GM21529 (cell line): Measurements from ENCODE around the gene C1QC.

ENCODE experiments used
- ATAC-seq: cut with Tn5 transposase; IDR thresholded peaks from one replicate; pipeline ENCODE4 v1.9.1; 2021; ENCODE audit not compliant: unreplicated experiment

The C1QC gene

DNA sequence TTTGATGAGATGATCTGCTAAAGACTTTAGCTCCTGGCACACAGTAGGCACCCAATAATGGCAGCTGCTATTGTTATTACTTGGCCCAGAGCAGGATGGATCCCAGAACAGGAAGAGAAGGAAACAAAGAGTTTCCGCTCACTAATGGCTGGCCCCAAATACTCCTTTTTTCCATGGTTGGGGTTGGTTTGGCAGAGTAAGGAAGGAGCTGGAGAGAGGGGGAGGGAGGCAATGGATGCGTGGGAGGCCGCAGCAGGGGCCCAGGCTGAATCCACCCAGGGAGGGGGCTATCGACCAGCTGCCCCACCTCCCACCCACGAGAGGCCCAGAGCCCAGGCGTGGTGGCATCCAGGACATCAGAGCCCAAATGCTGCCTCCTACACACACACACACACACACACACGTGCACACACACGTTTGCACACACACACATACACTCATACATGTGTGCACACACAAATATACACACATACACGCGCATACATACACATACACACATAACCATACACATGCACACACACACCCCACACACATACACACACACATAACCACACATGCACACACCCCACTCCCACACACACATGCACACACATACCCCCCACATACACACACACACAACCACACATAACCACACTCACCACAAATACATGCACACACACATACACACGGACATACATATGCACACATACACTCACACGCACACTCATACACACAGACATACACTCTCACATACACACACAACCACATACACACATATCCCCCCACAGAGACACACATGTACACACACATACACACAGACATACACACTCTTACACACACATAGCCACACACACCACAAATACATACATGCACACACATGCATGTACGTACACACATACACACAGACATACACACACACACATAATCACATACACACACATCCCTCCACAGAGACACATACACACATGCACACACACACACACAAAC lies 34.8 kb downstream of the C1QC start:
- ATAC-seq = no peak

DNA sequence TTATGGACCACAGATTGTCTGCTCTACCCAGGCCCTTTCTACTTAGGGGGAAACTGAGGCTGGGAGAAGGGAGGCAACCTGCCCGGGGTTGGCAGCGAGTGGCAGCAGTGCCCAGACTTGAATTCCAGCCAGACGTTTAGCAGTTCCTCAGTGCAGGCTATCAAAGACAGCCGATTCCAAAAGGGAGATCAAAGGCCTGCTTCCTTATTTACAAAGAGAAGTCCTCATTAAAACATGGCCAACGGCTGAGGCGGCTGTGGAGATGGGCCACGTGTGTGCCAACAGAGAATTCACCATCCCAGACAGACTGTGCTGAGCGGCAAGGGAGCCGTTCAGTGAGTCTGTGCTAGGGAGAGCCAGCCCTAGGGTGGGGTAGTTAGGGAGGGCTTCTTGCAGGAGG lies 37.3 kb downstream of the C1QC start:
- ATAC-seq = no peak

DNA sequence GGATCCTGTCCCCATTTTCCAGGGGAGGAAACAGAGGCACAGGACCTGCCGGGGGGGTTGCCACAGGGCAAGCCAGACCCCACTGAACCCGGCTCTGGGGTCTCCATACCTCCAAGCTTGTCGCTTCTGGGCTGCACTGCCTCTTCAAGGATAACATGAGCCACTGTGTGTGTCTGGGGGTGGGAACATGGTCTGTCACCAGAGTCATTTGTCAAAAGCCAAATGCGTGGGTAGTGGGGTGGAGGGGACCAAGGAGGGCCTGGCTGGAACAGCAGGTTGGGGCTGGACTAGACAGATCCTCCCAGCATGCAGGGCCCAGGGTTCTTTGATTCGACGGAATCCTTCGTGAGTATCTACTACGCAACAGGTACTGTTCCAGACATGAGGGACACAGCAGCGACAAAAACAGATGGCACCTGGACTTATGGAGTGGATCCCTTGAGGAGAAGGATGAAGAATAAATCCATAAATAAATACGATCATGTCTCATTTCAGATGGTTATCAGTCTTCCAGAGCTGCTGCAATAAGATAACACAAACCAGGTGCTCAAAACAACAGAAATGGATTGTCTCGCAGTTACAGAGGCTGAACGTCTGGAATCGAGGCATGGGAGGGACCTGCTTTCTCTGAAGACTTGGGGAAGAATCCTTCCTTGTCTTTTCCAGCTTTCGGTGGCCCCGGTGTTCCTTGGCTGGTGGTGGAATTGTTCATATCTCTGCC lies 38.3 kb downstream of the C1QC start:
- ATAC-seq = no peak

DNA sequence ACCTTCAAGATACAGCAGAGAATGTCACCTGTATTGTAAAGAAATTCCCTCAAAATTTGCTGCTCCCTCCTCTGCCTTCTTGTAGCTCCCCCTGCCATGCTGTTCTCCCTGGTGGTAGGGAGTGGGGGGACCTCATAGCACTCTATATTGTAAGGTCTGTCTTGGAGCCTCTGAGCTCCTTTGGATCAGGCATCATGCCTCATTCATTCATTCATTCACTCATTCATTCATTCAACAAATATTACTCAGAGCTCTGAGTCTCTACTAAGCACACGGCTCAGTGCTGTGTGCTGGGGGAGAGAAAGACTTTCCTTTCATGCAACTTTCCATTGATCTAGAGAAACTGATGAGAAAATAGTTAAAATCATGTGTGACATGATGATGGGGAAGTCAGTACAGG lies 40.1 kb downstream of the C1QC start:
- ATAC-seq = no peak

DNA sequence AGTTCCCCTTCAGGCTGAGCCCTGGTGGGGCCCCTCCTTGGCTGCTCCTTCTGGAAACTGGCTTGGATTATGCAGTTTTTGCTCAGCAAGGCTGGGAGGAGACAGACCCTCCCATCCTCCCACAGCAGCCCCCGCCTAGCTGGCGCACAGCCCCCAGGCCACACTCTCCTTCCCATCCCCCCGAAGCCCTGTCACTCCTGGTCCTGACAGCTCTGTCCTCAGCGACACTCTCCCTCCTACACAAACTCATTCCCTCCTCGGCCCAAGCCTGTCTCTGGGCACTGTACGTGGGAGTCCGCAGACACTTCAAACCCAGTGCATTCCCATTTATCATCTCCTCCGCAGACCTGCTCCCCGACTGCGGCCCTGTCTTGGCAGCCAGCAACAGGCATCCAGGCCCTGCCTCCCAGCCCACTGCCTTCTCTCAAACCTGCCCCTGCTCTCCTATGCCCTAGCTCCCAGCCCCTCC lies 42.2 kb downstream of the C1QC start:
- no peak for ATAC-seq

DNA sequence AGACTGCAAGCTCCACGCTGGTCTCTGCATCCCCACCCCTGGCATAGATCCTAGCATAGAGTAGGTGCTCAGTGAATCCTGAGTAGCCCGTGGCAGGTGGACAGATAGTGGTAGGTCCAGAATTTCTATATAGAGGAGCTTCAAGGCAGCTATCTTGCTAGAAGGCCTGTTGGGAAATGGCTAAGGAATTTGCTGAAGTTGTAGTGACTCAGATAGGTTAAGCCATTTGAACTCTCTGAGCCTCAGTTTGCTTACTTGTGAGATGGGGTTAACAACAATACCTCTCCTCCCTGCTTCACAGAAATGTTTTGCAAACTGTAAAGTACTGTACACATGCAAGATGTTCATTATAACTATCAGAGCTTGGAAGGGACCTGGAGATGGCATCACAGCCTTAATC lies 43.8 kb downstream of the C1QC start:
- no peak for ATAC-seq

DNA sequence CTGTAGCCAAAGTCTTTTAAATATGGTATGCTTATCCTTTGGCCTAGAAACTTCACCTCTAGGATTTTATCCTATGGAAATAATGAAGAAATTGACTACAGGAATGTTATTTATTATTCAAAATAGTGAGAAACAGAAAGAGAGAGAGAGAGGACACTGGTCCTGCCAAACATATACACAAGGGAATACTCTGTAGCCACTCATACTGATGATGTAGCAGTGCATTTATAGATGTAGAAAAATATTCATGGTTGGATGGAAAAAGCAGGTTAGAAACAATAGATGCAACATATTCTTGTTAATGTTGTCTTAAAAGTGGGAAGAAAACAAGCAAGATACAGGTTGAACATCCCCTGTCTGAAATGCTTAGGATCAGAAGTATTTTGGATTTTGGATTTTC lies 45.0 kb downstream of the C1QC start:
- ATAC-seq = no peak

DNA sequence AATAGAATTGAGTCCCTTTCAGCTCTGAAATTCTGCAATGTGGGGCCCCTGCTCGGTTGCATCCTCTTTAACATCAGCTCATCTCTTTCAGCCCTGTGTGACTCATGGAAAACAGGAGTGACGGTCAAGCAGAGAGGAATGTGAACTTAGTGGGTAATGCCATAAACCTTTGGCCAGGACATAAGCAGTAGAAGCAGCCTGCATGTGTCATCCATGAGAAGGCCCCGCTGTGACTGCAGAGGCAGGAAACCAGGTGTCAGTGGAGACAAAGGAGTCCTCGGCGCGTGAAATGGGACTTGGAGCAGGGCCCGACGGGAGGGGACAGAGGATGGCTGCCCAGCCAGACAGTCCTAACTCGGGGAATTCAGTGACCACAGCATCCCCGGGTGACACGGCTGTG lies 46.1 kb downstream of the C1QC start:
- ATAC-seq = no peak

DNA sequence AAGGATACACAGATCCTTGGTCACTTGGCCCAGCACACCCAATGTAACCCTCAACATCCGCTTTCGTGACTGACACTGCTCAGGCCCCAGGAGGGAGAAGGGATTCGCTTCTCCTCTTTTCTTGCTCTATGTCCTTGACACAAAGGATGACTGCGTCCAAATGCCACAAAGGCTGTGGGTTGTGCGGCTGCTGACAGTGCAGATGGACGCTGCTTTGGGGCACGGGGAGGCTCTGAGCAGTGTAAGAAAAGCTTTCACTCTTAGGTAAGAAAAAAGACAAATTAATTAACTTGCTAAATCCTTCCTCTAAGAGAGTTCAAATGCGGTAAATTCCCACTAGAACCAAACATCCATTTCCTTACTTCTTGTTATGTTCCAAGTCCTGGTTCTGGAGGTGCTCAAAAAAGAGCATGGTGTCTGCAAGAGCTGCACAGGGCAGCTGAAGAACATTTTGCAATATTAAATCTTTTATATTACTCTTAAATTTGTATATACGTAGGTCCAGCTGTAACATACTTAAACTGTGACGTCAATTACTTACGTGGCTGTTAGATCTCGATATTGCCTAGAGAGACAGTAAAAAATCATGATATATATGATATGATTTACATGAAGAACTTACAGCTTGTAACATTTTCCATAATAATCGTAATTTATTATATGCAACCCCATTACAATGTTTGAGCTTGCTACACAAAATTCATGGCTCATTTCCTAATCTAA lies 47.8 kb downstream of the C1QC start:
- ATAC-seq = no peak

DNA sequence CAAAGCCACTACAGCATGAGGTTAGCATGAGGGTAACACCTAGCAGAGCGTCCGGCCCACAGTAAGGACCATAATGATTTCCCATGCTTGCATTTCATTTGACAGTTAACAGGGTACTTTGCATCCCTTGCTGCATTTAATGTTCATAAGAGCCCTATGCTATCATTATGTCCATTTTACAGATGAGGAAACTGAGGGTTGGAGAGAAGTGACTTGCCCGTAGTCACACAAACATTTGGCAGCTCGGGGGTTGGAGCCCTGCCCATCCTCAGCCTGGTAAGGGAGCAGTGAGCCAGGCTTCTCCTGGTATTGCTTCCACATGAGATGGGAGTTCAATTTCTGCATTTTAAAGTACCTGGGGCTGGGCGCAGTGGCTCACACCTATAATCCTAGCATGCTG lies 50.7 kb downstream of the C1QC start:
- no peak for ATAC-seq

DNA sequence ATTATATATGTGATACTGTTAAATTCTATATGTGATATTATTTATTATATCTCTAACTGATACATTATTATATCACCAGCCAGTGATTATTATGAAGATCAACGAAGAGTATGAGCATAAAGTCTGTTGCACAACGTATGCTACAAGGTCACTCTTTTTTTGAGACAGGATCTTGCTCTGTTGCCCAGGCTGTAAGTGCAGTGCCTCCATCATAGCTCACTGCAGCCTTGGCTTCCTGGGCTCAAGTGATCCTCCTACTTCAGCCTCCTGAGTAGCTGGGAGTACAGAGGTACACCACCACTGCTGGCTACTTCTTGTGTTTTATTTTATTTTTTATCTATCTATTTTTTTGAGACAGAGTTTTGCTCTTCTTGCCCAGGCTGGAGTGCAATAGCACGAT lies 53.2 kb downstream of the C1QC start:
- ATAC-seq = no peak
